Esophagus muscularis mucosa (tissue), 4 donors: ENCODE data around the gene GGCX.
"Not testable (repeated sequence)": the region's sequence is repeated elsewhere in the genome, so short reads cannot be mapped to it uniquely, and the experiment has no call there.

ENCODE experiments used
- EP300 ChIP-seq: sonication (generic); formaldehyde crosslinking; IDR thresholded peaks from one replicate; pipeline ENCODE4 v1.6.1; 2017; ENCODE audit warnings: antibody characterized with exemption
- POLR2A ChIP-seq: fragments of 450-650 bp; IDR thresholded peaks from one replicate; pipeline ENCODE4 v1.6.1; 2017; ENCODE audit warnings: antibody characterized with exemption, moderate library complexity, mild to moderate bottlenecking, low read depth
- POLR2AphosphoS5 ChIP-seq, 2 donors: sonication (generic); formaldehyde crosslinking; IDR thresholded peaks; one replicate each; pipeline ENCODE4 v1.6.1; 2017; ENCODE audit warnings: antibody characterized with exemption in 2 of 2
- TF ChIP-seq, protein P1 (sequence below), 3 experiments: fragments of 200-600 bp in 2 of 3; fragments of 450-650 bp in 1 of 3; sonication (generic) in 2 of 3; IDR thresholded peaks; one replicate each; pipeline ENCODE4 v1.5.1; 2017 to 2019; ENCODE audit warnings: antibody characterized with exemption in 3 of 3, mild to moderate bottlenecking in 2 of 3, moderate library complexity in 1 of 3

DNA sequence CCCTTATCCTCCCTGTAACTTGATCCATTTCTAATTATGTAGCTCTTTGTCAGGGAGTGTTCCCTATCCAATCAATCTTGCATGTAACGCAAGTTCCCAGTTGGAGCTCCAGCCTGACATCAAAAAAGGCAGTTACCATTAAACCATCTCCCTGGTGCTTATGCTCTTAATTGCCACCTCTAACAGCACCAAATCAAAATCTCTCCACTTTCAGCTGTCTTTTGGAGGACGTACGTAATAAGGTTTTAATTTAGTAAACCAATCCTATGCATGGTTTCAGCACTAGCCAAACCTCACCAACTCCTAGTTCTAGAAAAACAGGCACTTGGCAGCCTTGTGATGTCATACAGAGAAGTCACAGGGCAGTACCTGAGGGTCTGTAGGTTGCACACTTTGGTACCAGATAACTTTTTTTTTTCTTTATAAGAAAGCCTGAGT, 17.0 kb downstream of the GGCX start:
- TF ChIP-seq, protein P1, sequence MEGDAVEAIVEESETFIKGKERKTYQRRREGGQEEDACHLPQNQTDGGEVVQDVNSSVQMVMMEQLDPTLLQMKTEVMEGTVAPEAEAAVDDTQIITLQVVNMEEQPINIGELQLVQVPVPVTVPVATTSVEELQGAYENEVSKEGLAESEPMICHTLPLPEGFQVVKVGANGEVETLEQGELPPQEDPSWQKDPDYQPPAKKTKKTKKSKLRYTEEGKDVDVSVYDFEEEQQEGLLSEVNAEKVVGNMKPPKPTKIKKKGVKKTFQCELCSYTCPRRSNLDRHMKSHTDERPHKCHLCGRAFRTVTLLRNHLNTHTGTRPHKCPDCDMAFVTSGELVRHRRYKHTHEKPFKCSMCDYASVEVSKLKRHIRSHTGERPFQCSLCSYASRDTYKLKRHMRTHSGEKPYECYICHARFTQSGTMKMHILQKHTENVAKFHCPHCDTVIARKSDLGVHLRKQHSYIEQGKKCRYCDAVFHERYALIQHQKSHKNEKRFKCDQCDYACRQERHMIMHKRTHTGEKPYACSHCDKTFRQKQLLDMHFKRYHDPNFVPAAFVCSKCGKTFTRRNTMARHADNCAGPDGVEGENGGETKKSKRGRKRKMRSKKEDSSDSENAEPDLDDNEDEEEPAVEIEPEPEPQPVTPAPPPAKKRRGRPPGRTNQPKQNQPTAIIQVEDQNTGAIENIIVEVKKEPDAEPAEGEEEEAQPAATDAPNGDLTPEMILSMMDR (IDR thresholded peaks at IDR 0.05) = not testable (repeated sequence)
- not testable (repeated sequence) for TF ChIP-seq EP300; POLR2AphosphoS5 (IDR thresholded peaks at IDR 0.05); POLR2A
